Left colon (tissue), 2 donors: ENCODE results near the gene AFDN. TPM values are rescaled to one million over a fixed set of nuclear protein-coding genes. Genes with fewer than 3 reads are reported as not detected.
A peak's percentile ranks its signal among the peaks of the same experiment; 100 is the strongest.

Experiments used
- ATAC-seq: fragments of 200-7000 bp; cut with Tn5 transposase; one replicate; pipeline ENCODE4 v1.9.1; 2020; ENCODE audit warnings: mild to moderate bottlenecking, moderate library complexity
- DNase-seq, 2 donors: peaks; one replicate each; pipeline ENCODE4 v3.0.0-alpha.2; 2020
- intact Hi-C, 2 donors: fragments of 100-400 bp; cut with DNase I in 1 of 2; cut with micrococcal nuclease in 1 of 2; formaldehyde crosslinking; loops; one replicate each; pipeline versions ENCODE4 v1.11.2 to v1.14.0; 2022; cut with DNase I, micrococcal nuclease
- total RNA-seq, 2 donors: library from RNA; stranded (reverse); fragmentation: NEBNext Ultra II Directional; extraction: Animal tissue kit (Norgen Biotek cat#: 25700); gene quantifications; one replicate each; pipeline ENCODE4 v1.2.1, GENCODE V29; 2021
- donor health status: DM: no; HTN: no; CAD: no.
- donor health status: DM: yes; HTN: yes; CAD: no.

AFDN gene
- total RNA-seq, 2 donors from 2014 or later: 194 to 228 TPM

DNA sequence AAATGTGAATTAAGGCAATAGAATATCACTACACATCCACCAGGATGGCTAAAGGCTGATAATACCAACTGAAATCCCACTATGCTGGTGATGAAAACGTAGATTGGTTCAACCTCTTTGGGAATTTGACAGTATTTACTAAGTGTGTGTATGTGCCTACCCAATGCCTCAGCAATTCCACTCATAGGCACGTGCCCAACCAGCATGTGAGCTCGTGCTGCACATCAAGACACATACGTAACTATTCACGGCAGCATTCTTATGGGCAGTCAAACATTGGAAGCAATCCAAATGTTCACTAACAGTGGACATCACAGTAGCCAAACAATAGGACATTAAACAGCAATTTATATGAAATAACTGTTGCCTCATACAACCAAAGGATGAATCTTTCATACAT, 15.7 kb upstream of the AFDN start:
- ATAC-seq (no peak), DNase-seq (no peak)
- intact Hi-C loops: no loop called here

- peak; percentile 29 for ATAC-seq
- DNase-seq: no peak
- intact Hi-C loops: no loop called here
These were observed 15.1 kb upstream of the AFDN start for GRCh38 chr6:167811442-167812087.

- DNase-seq (no peak), ATAC-seq (no peak)
- intact Hi-C loops: no loop called here
These were observed 14.6 kb upstream of the AFDN start for GRCh38 chr6:167812088-167812487.

GRCh38 chr6:167815296-167815980, 11.3 kb upstream of the AFDN start:
- intact Hi-C loops: no loop called here
- ATAC-seq (no peak), DNase-seq (peak in 1 of 2 donors; percentile 43)

DNA sequence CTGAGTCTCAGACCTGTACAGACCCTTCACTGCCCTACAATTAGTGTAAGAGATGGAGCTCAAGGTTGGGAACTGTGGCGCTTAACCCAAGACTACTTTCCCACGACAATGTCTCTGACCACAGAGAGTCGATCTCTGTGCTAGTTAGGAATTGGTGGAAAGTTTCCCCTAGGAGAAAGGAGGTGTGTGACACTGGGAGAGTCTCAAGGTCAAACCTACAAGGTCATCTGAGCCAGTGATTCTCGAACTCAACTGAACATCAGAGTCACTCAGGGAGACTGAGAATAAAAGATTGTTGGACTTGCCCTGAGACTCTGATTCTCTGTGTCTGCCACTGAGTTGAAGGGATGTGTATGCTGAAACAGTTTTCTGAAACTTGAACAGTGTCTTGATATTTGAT, 9.7 kb upstream of the AFDN start:
- DNase-seq (no peak), ATAC-seq (no peak)
- intact Hi-C loops: no loop called here

- ATAC-seq: peak; percentile 53
- intact Hi-C loops: no loop called here
These were observed 9.0 kb upstream of the AFDN start for GRCh38 chr6:167817729-167818128.

DNA sequence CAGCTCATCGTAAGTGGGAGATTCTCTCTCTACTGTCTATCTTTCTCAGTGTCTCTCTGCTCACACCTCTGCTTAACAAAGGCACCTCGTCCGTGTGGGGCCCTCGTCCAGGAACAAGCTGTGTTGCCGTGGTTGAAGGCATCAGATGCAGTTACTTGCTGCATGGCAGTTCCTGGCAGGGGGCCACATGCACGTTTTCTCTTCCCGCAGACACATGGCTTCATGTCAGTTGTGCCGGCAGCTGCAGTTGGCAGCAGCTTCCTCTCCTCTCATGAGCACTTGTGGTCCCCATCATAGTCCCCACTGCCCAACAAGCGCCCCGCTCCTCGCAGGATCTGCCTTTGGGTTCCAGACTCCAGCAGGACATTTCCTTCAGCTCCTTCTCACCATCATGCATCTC, 7.1 kb upstream of the AFDN start:
- DNase-seq (no peak), ATAC-seq (no peak)
- intact Hi-C loops: no loop called here

More at GRCh38 chr6:167817729-167818128, 9.0 kb upstream of the AFDN start:
- no peak for DNase-seq

GRCh38 chr6:167820681-167821080, 6.0 kb upstream of the AFDN start:
- intact Hi-C loops: no loop called here
- DNase-seq (no peak), ATAC-seq (no peak)

GRCh38 chr6:167824591-167825331, 1.9 kb upstream of the AFDN start:
- DNase-seq (no peak), ATAC-seq (no peak)
- intact Hi-C loops: no loop called here

DNA sequence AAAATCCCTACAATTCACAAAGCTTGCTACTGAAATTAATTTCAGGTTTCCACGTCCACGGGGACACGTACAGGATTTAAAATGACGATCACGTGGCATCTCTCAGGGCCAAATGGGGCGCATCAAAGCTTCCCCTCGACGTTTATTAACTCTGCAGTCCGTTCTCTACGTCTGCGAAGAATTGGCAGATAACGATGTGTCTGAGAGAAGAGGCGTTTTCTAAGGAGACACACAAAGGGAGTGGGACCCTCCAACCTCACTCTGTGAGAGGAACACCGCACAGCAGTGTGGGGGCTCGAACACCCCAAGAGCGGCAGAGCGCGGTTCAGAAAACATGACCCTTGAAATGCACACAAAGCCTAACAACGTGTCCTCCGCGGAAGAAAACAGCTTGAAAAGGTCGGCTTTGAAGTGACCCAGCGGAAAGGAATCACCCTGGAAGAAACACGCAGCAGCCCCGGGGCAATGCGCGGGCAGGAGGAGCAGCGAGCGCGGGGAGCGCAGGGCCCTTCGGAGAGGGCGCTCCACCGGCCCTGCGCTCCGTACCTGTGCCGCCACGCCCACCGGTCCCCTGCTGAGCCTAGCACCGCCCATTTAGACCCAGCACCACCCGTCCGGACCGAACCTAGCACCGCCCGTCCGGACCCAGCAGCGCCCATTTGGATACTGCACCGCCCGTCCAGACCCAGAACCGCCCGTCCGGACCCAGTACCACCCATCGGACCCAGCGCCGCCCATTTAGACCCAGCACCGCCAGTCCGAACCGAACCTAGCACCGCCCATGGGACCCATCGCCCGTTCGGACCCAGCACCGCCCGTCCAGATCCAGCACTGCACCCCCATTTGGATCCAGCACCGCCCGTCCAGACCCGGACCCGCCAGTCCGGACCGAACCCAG, 1.1 kb upstream of the AFDN start:
- intact Hi-C loops: no loop called here
- peak; percentile 78 for ATAC-seq
- peak; percentile 83 to 89 for DNase-seq

DNA sequence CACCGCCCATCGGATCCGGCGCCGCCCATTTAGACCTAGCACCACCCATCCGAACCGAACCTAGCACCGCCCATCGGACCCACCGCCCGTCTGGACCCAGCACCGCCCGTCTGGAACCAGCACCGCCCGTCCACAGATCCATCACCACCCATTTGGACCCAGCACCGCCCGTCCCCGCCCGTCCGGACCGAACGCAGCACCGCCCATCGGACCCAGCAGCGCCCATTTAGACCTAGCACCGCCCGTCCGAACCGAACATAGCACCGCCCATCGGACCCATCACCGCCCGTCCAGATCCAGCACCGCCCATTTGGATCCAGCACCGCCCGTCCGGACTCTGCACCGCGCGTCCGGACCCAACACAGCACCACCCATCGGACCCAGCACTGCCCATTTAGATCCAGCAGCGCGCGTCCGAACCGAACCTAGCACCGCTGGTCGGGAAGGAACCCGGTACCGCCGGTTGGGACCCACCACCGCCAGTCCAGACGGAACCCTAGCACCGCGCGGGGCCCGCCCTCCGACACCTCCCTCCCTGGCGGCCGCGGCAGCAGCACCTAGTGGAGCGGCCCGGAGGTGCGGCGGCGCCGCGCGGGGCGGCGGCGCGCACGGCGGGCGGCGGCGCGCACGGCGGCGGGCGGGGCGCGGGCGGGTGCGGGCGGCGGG, 348 bp upstream of the AFDN start:
- ATAC-seq (peak; percentile 79), DNase-seq (peak; percentile 74 to 85)
- intact Hi-C loops: no loop called here

GRCh38 chr6:167827583-167828324, 1.0 kb downstream of the AFDN start:
- peak; percentile 62 for ATAC-seq
- peak; percentile 52 to 72 for DNase-seq
- intact Hi-C loops: no loop called here

- intact Hi-C loops: no loop called here
- no peak for ATAC-seq
- DNase-seq: no peak
These were observed 1.7 kb downstream of the AFDN start for GRCh38 chr6:167828325-167828956.

DNA sequence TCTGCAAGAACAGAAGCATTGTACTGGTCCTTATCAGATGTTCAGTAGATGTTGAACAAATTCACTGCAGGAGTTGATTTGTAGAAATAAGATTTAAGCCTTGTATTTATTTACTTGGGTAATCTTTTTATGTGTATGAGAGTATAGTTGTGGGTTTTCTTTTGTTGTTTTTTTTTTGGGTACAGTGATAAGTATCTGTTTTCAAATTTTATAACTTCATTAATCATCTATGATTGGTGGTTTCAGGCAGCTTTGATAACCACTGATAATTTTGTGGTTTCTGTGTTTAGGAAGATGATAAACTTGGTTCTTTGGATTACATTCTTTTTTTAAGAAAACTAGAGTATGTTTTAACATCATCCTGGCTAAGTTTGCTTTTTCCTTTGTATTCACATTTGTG, 2.8 kb downstream of the AFDN start:
- intact Hi-C loops: no loop called here
- ATAC-seq (no peak), DNase-seq (no peak)

- intact Hi-C loops: no loop called here
- no peak for DNase-seq
- ATAC-seq: no peak
These were observed 4.6 kb downstream of the AFDN start for GRCh38 chr6:167831281-167831828.

DNA sequence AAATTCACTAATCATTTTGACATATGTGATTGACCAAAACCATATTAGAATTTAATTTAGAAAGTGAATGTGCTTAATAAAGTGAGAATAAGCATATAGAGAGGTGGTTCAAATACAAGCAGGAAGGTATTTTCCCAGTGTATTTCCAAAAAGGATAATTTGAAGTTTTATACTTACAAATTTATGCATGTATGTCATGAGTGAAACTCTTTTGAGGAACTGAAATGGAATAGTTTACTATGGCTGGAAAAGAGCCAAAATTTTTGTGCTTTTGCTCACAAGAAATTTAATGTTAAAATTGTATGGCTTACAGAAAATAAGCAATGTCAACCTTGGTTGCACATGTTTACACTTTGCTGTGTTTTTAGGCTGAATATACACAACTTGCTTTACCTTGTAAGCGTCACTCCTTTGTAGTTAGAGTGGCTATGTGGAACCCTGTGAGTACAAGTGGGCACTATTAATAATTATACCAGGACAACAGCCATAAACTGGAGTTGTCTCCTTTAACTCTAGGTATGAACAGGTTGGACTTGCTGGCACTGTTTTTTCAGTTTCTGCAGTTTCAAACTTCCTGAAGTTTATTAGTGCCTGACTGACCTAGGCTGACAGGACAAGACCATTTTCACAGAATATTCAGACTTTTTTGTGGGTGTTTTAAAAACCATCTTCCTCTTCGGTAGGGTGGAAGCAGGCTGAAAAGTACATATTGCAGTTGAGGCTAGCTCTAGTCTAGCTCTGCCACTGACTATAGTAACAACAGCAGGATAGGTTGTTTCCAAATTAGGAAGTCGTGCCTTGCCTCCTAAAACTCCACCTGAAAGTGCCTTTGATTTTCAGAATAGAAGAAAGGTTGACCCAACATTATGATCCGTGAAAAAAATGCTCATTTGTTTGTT, 6.0 kb downstream of the AFDN start:
- peak; percentile 48 for ATAC-seq
- intact Hi-C loops: no loop called here
- no peak for DNase-seq
